Measurements from ENCODE around the gene ATP6V0B. TPM values are rescaled to one million over a fixed set of nuclear protein-coding genes. Genes with fewer than 3 reads are reported as not detected.

ATP6V0B gene
- total and polyA plus RNA-seq, 2 experiments from 2014 or later: 112 to 142 TPM

DNA sequence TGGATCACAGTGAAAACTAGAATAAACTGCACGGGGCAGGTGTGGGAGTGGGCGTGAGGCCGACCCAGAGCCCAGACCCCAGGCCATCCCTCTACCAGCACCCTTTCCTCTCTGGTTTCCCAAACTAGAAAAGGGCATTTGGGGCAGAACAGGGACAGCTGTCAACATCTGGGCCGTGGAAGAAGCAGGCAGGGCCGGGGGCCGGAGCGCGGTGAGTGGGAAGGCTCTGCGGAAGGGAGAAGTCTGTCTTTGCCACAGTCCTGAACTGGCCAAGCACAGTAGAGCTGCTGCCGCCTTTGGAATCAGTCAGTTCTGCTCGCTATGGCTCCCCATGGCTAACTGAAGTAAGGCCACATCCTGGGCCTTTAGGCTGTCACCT, 23.2 kb downstream of the ATP6V0B start:
- H3K36me3 Mint-ChIP-seq (ENCODE audit: low read depth): peaks cover 45% of the 10 kb centered on the region
- 0 out of 2 replicates have a peak, but pooled peaks cover 3% of the 10 kb centered on the region for H3F3A ChIP-seq (replicated peaks; ENCODE audit: low read depth)
- no peak overlapping the region for H3K27ac ChIP-seq (ENCODE audit: low read depth)
- H3K4me1 Mint-ChIP-seq: peaks cover 23% of the 10 kb centered on the region
- peaks cover 10% of the 10 kb centered on the region; the same call in 1 of the 2 replicates for H3K36me3 ChIP-seq (ENCODE audit: insufficient read depth)
- H2AFZ ChIP-seq: no peak overlapping the region
- no peak for TF ChIP-seq STAT1 (IDR thresholded peaks at IDR 0.05; ENCODE audit: unreplicated experiment)
- no peak for TF ChIP-seq ZNF331 (CRISPR knock-in tag; IDR thresholded peaks at IDR 0.05; ENCODE audit: low read depth)
- no peak for TF ChIP-seq POLR2AphosphoS5 (IDR thresholded peaks at IDR 0.05; ENCODE audit: low read depth)
- TF ChIP-seq ZNF114 (CRISPR knock-in tag; IDR thresholded peaks at IDR 0.05): no peak
- TF ChIP-seq JUNB (IDR thresholded peaks at IDR 0.05; ENCODE audit: unreplicated experiment): no peak
- TF ChIP-seq, protein P1, sequence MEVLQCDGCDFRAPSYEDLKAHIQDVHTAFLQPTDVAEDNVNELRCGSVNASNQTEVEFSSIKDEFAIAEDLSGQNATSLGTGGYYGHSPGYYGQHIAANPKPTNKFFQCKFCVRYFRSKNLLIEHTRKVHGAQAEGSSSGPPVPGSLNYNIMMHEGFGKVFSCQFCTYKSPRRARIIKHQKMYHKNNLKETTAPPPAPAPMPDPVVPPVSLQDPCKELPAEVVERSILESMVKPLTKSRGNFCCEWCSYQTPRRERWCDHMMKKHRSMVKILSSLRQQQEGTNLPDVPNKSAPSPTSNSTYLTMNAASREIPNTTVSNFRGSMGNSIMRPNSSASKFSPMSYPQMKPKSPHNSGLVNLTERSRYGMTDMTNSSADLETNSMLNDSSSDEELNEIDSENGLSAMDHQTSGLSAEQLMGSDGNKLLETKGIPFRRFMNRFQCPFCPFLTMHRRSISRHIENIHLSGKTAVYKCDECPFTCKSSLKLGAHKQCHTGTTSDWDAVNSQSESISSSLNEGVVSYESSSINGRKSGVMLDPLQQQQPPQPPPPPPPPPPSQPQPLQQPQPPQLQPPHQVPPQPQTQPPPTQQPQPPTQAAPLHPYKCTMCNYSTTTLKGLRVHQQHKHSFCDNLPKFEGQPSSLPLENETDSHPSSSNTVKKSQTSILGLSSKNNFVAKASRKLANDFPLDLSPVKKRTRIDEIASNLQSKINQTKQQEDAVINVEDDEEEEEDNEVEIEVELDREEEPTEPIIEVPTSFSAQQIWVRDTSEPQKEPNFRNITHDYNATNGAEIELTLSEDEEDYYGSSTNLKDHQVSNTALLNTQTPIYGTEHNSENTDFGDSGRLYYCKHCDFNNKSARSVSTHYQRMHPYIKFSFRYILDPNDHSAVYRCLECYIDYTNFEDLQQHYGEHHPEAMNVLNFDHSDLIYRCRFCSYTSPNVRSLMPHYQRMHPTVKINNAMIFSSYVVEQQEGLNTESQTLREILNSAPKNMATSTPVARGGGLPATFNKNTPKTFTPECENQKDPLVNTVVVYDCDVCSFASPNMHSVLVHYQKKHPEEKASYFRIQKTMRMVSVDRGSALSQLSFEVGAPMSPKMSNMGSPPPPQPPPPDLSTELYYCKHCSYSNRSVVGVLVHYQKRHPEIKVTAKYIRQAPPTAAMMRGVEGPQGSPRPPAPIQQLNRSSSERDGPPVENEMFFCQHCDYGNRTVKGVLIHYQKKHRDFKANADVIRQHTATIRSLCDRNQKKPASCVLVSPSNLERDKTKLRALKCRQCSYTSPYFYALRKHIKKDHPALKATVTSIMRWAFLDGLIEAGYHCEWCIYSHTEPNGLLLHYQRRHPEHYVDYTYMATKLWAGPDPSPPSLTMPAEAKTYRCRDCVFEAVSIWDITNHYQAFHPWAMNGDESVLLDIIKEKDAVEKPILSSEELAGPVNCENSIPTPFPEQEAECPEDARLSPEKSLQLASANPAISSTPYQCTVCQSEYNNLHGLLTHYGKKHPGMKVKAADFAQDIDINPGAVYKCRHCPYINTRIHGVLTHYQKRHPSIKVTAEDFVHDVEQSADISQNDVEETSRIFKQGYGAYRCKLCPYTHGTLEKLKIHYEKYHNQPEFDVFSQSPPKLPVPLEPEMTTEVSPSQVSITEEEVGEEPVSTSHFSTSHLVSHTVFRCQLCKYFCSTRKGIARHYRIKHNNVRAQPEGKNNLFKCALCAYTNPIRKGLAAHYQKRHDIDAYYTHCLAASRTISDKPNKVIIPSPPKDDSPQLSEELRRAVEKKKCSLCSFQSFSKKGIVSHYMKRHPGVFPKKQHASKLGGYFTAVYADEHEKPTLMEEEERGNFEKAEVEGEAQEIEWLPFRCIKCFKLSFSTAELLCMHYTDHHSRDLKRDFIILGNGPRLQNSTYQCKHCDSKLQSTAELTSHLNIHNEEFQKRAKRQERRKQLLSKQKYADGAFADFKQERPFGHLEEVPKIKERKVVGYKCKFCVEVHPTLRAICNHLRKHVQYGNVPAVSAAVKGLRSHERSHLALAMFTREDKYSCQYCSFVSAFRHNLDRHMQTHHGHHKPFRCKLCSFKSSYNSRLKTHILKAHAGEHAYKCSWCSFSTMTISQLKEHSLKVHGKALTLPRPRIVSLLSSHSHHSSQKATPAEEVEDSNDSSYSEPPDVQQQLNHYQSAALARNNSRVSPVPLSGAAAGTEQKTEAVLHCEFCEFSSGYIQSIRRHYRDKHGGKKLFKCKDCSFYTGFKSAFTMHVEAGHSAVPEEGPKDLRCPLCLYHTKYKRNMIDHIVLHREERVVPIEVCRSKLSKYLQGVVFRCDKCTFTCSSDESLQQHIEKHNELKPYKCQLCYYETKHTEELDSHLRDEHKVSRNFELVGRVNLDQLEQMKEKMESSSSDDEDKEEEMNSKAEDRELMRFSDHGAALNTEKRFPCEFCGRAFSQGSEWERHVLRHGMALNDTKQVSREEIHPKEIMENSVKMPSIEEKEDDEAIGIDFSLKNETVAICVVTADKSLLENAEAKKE (CRISPR knock-in tag; IDR thresholded peaks at IDR 0.05): no peak
- no peak for TF ChIP-seq NANOG (IDR thresholded peaks at IDR 0.05; ENCODE audit: borderline replicate concordance)
- TF ChIP-seq, protein P2, sequence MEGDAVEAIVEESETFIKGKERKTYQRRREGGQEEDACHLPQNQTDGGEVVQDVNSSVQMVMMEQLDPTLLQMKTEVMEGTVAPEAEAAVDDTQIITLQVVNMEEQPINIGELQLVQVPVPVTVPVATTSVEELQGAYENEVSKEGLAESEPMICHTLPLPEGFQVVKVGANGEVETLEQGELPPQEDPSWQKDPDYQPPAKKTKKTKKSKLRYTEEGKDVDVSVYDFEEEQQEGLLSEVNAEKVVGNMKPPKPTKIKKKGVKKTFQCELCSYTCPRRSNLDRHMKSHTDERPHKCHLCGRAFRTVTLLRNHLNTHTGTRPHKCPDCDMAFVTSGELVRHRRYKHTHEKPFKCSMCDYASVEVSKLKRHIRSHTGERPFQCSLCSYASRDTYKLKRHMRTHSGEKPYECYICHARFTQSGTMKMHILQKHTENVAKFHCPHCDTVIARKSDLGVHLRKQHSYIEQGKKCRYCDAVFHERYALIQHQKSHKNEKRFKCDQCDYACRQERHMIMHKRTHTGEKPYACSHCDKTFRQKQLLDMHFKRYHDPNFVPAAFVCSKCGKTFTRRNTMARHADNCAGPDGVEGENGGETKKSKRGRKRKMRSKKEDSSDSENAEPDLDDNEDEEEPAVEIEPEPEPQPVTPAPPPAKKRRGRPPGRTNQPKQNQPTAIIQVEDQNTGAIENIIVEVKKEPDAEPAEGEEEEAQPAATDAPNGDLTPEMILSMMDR (conservative IDR thresholded peaks at IDR 0.05; ENCODE audit: low read depth in 2 of 2): no peak
- no peak for TF ChIP-seq EZH2 (IDR thresholded peaks at IDR 0.05; ENCODE audit: low read depth, unreplicated experiment)
- no peak for TF ChIP-seq EZH2phosphoT487 (IDR thresholded peaks at IDR 0.05; ENCODE audit: unreplicated experiment)
- no peak for TF ChIP-seq CREB1 (CRISPR knock-in tag; IDR thresholded peaks at IDR 0.05; ENCODE audit: low read depth)
- H3K79me2 ChIP-seq (replicated peaks; ENCODE audit: insufficient read depth): no peaks in the 10 kb centered on the region
- H3K27ac Mint-ChIP-seq: no peak overlapping the region
- no peaks in the 10 kb centered on the region for H3K9me3 Mint-ChIP-seq
- H3K4me1 ChIP-seq (ENCODE audit: insufficient read depth): 0 out of 2 replicates have a peak, but pooled peaks cover 3% of the 10 kb centered on the region
- H3K9me2 ChIP-seq (ENCODE audit: insufficient read depth): no peaks in the 10 kb centered on the region
- H4K20me1 ChIP-seq (replicated peaks; ENCODE audit: insufficient read depth): no peaks in the 10 kb centered on the region; the same call in 1 of the 2 replicates
- no peak overlapping the region for H3K4me3 Mint-ChIP-seq
- H3K27me3 ChIP-seq (ENCODE audit: insufficient read depth): peaks cover 1% of the 10 kb centered on the region; the same call in 1 of the 2 replicates
- H3K27me3 Mint-ChIP-seq (ENCODE audit: insufficient read depth, low read depth, poor library complexity): peaks cover 25% of the 10 kb centered on the region
- no peak for DNase-seq (ENCODE audit: low spot score)
- H3K4me2 ChIP-seq: no peak overlapping the region
- ATAC-seq: no peak
- no peak overlapping the region for H3K4me3 ChIP-seq
